DLD1 (cell line): Measurements from ENCODE around the gene TTC23.

Experiments used
- in situ Hi-C: cut with HindIII; loops from 2 replicates; pipeline ENCODE4 v1.10.0; 2017; ENCODE audit warnings: low sequenced_read_pairs

Gene TTC23

DNA sequence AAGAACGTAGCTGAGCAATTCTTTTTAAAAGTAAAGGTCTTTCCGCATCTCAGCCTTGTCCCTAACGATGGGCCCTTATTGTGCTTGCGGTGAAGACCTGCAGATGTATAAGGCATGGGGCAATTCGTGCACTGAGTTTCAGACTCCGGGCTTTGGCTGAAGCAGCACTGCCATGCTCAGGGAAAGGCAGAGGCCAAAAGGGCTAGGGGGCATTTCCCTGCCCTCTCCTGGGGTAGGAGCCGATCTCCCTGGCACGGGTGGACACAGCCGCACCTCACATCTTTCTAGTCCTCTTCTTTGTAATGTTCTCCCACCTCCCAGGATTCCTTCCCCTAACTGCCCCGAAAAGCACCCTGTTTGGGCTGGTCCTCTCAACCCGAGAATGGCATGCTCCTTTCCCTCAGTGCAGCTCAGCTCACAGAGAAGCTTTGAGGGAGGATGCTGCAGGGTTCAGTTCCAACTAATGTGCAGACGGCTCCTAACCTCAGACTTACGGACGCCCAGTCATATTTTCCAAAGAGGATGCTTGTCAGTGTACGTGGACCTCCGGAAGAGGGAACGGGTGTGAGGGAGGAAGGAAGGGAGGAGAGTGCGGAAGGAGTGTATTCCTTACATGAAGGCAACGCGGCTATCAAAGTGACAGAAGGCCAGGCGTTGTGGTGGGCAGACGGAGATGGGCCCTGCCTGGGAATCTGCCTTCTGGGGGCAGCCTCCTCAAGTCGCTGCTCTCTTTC lies 83.3 kb downstream of the TTC23 start:
- in situ Hi-C loops: no loop called here

DNA sequence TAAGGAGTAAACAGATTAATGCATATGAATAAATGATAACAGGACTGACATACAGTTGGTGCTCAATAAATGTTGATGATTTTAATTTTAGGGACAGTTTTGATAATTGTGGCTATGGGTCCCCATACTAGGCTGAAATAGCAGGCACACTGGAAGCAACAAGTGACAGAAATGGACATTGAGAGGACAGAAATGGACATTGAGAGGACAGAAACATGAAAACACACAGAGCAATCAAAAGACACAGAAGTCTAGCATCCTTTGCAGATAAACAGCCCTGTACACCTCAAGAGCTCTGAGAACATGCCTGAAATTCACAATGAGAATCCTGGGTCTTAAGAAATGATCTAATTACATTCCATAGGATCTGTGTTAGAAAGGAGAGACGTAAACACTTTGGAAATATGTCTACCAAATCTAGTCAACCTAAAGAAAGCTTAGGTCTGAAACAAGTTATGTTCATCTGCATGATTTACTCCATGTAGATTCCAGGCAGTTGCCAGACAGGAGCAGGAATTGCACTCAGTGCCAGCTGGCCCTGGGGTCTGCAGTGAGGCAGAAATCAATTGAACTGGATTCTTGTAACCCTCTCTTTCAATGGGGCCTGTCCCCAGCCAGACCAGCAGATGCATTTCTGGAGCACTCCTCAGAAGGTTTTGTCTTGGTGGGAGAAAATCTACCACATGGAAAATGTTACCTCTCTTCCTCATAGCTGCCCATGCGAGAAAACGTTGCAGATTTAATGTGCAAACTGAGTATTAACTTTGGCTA lies 84.2 kb downstream of the TTC23 start:
- in situ Hi-C loops: no loop called here

DNA sequence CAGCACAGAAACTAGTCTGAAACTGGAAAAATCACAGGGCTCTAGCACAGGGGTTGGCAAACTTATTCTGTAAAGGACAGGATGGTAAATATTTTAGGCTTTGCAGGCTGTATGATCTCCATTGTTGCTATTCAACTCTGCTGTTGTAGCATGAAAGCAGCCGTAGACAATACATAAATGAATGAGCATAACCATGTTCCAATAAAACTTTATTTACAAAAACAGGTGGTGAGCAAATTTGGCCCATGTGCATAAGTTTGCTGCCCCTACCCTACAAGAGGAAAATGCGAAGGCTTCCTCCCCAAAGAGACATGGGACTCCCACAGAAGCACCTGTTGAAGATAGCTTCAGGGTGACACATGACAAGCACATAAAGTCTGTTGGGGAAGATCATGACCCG lies 85.3 kb downstream of the TTC23 start:
- in situ Hi-C loops: no loop called here

DNA sequence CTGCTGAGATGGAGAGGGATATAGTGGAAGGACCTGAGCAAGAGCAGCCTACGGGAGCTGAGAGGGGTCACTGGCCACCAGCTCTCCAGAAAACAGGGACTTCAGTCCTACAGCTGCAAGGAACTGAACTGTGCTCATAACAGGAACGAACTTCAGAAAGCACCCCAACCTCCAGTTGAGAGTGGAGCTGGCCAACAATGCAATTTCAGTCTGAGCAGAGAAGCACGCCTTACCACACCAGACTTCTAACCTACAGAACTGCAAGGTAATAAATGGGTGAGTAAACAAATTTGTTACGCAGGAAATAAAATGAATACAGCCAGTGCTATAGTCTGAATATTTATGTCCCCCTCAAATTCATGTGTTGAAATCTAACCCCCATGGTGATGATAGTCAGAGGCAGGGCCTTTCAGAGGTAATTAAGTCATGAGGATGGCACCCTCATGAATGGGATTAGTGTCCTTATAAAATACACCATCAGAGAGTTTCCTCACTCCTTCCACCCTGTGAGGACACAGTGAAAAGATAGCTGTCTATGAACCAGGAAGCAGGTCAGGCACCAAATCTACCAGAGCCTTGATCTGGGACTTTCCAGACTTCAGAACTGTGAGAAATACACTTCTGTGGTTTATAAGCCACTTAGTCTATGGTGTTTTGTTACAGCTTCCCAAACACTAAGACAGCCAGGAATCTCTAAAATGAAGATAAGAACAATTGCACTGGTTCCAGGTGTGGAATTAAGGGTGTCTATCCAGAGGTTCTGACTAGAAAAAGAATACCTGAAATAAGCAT lies 85.9 kb downstream of the TTC23 start:
- in situ Hi-C loops: no loop called here

DNA sequence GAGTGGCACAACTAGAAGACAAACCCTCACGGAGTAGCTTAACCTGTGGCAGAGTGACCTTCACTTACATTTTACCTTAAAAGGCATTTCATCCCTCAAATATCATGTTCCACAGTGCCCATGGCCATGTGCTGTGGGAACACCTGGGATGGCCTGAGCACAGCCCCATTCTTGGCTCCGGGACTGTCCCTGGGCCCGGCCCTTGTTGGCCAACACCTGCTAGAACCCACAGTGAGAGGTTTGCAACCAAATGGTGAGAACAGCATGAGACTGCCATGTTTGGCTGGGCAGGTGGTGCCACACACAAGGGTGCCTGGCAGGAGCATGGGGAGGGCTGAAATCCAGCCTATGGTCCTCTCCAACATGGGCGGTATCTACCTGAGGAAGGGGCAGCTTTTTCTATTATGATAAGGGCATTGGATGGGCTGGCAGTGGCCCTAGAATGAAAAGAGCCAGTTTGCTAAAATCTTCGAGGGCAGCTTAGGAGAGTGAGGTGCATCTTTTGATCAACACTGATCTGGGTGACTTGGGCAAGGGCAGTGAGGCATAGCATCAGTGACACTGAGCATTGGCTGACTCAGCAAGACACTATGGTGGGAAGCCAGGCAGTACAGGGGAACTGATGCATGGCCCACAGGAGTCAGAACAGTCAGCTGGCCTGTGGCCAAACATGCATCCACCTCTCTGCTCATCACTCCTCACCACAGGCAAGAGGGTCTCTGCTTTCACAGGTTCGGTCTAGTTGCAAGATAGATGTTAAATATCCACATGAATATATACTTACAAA lies 90.6 kb downstream of the TTC23 start:
- in situ Hi-C loops: no loop called here

DNA sequence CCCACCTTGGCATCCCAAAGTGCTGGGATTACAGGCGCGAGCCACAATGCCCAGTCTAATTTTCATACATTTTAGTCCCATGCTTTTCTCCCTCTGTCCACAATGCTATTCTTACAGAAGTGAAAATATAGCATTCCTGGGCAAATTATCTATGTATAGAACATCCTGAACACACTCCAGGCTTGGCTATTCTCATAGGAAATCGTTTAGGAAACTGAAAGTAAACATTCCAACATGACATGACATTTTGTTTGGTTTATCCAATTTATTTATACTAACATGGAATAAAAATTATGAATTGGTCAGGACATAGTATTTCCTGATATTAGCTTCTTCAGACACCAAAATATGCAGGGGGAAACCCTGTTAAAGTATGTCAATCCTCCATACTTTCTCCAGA lies 91.9 kb downstream of the TTC23 start:
- in situ Hi-C loops: no loop called here

DNA sequence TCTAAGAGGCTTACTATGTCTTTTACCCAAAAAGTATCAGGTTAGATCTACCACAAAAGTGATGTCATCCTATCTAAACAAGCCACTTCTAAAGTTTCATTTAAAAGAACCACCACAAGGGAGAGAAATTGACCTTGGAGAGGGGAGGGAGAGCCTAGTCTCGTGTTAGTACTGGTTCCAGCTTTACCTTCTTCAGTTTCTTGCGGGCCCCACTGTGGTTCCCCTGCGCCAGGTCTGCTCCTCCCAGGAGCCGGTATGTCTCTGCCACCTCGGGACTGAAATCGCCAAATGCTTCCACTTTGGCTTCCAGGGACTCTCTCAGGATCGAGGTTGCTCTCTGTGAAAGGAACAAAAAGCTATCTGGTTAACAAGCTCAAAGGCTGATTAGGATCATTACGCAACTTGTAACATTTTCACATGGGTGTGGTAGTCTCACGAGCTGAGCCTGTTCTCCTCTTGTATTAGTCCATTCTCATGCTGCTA lies 93.4 kb downstream of the TTC23 start:
- in situ Hi-C loops: no loop called here

DNA sequence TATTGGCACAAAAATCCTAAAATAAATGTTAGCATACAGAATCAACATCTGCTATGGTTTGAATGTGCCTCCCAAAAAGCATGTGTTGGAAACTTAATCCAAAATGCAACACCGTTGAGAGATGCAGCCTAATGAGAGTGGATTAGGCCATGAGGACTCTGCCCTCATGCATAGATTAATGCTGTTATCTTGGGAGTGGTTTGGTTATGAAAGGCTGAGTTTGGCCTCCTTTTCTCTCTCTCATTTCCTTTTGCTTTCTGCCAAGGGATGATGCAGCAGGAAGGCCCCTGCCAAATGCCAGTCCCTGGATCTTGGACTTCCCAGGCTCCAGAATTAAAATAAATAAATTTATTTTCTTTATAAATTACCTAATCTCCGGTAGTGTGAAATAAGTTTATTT lies 95.1 kb downstream of the TTC23 start:
- in situ Hi-C loops: no loop called here

DNA sequence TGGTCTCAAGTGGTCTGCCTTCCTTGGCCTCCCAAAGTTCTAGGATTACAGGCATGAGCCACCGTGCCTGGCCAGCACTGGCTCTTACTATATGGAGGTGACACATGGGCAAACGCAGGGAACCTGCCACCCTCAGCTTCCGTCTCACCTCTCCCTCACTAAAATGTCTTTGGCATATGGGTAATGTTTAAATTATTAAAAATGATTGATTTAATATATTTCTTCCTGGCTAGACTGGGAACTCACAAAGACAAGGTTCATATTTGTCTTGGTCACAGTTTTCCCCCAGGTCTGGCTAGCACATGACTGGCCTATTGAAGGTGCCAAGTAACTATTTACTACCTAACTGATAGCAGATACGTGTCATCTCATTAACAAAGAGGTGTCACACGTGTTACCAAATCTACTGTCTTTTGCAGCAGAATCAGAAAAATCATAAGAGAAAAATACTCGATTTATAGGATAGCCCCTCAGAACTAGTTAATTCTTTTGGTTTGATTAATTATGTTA lies 96.3 kb downstream of the TTC23 start:
- in situ Hi-C loops: no loop called here

DNA sequence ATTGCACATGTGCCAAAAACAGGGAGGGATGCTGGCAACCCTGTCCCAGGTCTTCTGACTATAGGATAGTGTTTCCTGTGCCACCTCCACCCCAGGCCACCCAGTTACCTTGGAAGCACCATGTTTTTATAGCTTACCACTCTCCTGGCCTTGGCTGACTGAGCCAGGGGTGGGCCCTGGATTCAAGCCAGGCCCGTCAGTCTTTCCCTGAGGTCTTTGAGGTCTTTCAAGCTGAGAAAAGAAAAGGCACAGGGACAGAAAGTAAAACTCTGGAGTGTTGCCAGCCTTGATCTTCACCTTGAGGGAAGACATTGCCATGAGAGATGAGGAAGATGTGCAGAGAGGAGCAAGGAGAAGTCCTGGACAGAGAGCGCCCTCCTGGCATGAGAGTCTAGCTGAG lies 98.2 kb downstream of the TTC23 start:
- in situ Hi-C loops: no loop called here

DNA sequence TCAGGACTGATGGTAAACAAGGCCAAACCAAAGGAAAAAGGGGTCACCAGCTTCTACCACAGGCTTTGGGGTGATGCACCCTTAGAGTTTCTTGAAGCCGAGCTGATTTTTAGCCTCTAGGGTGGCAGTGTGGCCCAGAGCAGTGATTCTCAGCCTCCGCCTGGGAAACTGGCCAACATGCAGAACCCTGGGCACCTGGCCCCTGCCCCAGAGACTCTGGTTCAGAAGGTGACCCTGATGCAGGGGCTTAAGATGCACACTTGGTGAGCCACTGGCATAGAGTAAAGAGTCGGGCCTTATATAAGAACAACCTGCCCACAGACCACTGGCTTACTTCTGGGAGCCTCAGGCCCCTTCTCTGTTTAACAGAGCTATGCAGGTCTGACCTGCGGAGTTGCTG lies 100.0 kb downstream of the TTC23 start:
- in situ Hi-C loops: no loop called here

DNA sequence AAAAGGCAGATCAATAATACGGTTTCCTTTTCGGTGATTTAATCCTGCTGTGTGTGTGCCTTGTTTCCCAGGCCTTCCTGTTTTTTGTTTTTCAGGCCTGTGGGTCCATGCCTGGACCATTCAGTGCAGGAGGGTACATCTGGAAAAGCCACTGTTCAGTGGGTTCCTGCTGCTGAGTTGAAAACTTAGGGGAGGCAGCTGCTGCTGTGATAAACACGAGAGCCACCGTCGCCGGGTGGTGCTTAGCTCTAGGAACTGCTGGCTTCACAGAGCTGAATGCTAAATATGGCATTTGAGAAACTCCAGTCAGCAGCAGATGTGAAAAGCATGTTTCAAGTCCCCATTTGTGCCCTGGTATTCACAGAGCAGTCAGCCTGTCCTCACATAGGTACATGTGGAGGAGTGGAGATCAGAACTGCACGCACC lies 100.5 kb downstream of the TTC23 start:
- in situ Hi-C loops: no loop called here

DNA sequence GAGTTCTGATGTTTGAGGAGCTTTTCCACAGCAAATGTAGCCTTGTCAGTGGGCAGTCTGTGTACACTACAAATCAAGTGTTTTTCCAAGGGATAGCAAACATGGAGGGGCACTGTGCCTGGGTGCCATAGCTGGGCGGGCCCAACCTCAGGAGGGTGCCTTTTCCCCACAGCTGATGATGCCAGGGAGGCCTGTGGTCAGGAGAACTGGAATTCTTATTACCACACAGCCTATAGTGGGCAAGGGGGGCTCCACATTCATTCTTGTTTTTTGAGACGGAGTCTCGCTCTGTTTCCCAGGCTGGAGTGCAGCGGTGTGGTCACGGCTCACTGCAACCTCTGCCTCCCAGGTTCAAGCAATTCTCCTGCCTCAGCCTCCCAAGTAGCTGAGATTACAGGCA lies 102.7 kb downstream of the TTC23 start:
- in situ Hi-C loops: no loop called here

DNA sequence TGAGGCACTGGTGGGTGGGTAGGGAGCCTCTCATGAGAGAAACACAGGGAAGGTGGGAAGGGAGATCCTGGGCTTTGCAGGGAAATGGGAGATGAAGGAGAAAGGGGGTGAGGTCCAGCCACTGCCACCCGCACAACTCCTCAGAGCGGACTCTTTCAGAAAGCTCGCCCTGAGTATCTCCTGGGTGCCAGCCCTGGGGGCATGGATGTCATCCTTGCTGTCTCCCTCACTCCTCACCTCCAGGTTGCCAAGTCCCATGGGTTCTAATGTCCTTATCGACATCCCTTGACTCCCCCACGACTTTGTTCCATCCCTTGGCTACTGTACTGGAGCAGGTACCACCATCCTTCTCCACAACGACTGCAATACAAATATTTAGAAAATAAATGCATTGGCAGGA lies 103.6 kb downstream of the TTC23 start:
- in situ Hi-C loops: no loop called here

DNA sequence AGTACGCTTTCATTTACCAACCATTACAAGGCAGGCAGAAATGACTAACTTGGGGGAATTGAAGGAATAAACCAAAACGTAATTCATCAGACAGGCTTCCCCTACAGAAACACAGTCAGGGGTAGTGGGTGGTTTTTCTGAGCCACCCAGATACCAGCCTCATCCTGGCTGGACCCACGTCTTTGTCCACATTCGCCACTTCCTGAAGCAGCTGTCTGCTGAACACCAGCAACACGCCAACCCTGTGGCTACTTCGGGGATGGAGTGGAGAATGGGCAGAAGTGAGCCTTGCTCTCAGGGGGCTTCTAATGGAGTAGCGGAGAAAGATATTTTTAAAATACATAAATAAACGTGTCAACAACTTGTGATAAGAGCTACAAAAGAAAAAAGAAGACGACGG lies 104.4 kb downstream of the TTC23 start:
- in situ Hi-C loops: no loop called here

DNA sequence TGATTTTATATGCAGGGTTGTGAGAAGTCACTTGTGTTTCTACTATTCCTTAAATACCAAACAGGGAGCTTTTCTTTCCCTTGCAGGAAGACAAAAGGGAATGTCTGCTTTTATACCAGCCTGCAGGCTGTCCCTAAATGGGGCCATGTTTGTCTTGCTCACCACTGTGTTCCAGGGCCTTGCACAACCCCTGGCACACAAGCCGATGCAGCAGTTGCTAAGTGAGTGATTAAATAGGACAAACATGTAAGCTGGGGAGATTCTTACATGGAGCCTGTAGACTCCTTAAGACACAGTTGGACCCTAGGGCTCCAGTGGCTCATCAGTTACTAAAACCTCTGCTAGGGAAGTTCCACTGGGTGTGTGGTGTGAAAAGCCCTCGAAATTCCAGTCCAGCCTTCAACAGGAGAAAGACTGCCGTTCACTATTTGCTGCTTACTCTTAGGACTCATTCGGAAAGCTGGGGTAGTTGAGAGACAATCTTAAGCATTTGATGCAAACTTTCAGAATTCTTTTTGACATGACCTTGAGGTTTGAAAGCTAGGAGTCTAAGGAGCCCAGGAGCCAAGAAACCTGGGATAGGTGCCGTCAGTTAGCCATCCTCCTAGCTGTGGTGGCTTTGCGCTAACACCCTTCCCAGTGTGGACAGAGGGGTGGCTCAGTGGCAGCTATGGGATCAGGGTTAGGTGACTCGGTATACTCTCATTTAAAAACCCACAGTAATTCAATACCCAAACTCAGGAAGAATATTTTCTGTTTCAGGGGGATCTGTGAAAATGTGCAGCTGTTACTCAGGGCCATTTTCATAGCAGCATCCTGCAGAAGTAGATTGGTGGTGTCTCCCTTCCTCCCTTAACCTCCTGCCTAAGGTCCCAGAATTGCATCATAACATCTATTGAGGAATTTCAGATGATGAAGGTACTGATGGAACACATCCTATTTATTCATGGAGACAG lies 105.4 kb downstream of the TTC23 start:
- in situ Hi-C loops: no loop called here

DNA sequence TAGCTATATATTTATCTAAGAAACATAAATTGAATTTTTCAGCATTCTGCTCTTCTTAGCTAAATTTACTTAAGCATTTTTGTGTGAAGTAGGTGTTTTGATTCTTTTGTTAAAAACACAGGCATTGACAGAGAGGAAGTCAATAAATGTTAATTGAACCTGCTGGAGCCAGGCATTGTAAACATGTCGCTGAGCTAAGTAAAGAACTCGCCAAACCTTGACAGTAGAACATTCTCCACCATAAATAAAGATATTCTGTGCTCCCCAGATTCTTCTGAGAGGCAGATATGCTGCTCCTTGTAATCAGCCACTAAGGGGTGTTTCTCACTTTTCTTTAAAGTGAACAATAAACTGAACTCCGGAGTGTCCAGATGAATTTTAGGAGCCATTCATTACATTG lies 106.1 kb downstream of the TTC23 start:
- in situ Hi-C loops: no loop called here

DNA sequence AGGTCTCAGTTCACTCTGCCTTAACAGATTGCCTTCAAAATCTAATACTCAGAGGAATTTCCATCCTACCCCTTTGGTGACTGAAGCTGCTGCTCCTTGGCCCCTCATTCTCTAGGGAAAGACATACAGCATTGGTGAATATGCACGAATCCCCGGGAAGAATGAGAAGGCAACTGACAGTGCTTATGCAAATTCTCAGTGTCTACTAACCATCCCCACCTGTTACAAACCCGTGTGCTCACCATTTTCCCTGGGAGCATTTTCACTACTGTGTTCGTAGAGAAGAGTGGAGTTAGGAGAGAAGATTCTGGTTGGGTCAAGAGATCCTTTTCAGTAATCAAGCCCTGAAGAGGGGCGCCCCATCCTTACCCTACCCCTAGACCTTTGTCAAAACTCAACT lies 106.8 kb downstream of the TTC23 start:
- in situ Hi-C loops: no loop called here

DNA sequence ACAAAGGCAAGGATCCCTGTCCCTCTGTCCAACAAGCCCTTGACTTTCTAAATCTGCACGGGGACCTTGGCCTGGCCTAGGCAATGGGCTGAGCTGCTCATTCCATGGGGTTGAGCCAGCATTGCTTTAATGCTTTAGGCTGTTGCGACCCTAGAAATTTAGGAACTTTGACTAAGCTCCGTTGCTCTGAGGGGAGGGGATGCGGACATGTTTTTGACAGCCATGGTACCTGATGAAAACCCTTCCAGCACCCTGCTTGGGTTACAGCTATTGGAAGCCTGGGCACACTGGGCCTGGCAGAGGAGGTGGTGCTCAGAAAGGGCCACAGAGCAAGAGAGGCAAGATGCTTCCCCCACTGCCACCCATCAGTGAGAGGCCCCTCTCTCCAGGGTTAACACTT lies 107.4 kb downstream of the TTC23 start:
- in situ Hi-C loops: no loop called here

DNA sequence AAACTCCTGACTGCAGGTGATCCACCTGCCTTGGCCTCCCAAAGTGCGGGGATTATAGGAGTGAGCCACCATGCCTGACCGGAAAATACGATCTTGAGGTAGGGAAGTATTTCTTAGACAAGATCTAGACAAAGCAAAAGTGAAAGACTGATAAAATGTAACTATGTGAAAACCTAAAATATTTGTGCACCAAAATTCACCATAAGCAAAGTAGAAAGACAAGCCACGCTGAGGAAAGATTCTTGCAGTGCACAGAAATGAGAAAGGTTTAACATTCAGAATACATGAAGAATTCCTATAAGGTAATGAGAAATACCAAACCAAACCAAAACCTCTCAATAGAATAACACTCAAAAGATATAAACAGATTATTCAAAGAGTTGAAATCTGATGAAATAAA lies 108.8 kb downstream of the TTC23 start:
- in situ Hi-C loops: no loop called here
